ENCODE measurements around the gene IGF2BP2. TPM values are rescaled to one million over a fixed set of nuclear protein-coding genes. Genes with fewer than 3 reads are reported as not detected.
A peak's percentile ranks its signal among the peaks of the same experiment; 100 is the strongest.

Gene IGF2BP2
- total and polyA plus RNA-seq, 2 of the 13 experiments (the other 11 are each of a cell fraction or from before 2014, with no cell fraction given): 6.5 to 46.0 TPM

- no peak for TF ChIP-seq ZBTB7A (CRISPR knock-in tag; IDR thresholded peaks at IDR 0.05)
- TF ChIP-seq ZNF44 (CRISPR knock-in tag; IDR thresholded peaks at IDR 0.05): no peak
- TF ChIP-seq ZNF337 (CRISPR knock-in tag; IDR thresholded peaks at IDR 0.05; ENCODE audit: borderline replicate concordance, low read depth): no peak
- TF ChIP-seq THAP7 (CRISPR knock-in tag; IDR thresholded peaks at IDR 0.05): no peak
- no peak for TF ChIP-seq ADNP (CRISPR knock-in tag; IDR thresholded peaks at IDR 0.05)
Measured at GRCh38 chr3:185779461-185779860, 45.4 kb downstream of the IGF2BP2 start (continued).

- H3K4me3 ChIP-seq (replicated peaks in 1 of 3; ENCODE audit: insufficient read depth in 1 of 3, low read depth in 2 of 3, low read length in 3 of 3): no peak overlapping the region
- H3K27me3 ChIP-seq (ENCODE audit: control insufficient read depth in 1 of 2, insufficient read depth in 2 of 2, low read length in 2 of 2): no peaks in the 10 kb centered on the region
- peaks cover 2 to 10% of the 10 kb centered on the region in 2 experiments; a peak in 2 of 5 replicates for H3K36me3 ChIP-seq (replicated peaks in 1 of 2; ENCODE audit: control insufficient read depth in 1 of 2, insufficient read depth in 2 of 2, low read length in 2 of 2)
- H3K79me2 ChIP-seq (ENCODE audit: insufficient read depth, low read length): peaks cover 99% of the 10 kb centered on the region
- DNase-seq (ENCODE audit: low spot score) (no peak), FAIRE-seq (peak; percentile 40), ATAC-seq (peak; percentile 22; the same call in 1 of the 3 replicates)
- WGBS (ENCODE audit: low lambda C conversion rate): 96% methylated on average over 1 of the region's 1 CpG
- H2AFZ ChIP-seq (ENCODE audit: low read length): no peak overlapping the region
- H4K20me1 ChIP-seq (ENCODE audit: insufficient read depth, low read length): peaks cover 97% of the 10 kb centered on the region
- no peak overlapping the region for H3K27ac ChIP-seq (ENCODE audit: extremely low read length, insufficient read depth, low read length)
- no peak for TF ChIP-seq TCF12 (IDR thresholded peaks at IDR 0.05)
- no peak for TF ChIP-seq TCF12 (CRISPR knock-in tag; IDR thresholded peaks at IDR 0.05)
- TF ChIP-seq KLF12 (CRISPR knock-in tag; IDR thresholded peaks at IDR 0.05; ENCODE audit: borderline replicate concordance): no peak
- no peak for TF ChIP-seq FOXA1 (IDR thresholded peaks at IDR 0.05)
- TF ChIP-seq FOXA1 (CRISPR knock-in tag; IDR thresholded peaks at IDR 0.05): peak; percentile 42; the same call in 1 of the 2 replicates
- no peak for TF ChIP-seq ZBTB1 (CRISPR knock-in tag; IDR thresholded peaks at IDR 0.05; ENCODE audit: borderline replicate concordance)
- TF ChIP-seq FOXA3 (CRISPR knock-in tag; IDR thresholded peaks at IDR 0.05): peak; percentile 24; the same call in 1 of the 2 replicates
- no peaks in the 10 kb centered on the region for H3K9me3 ChIP-seq (ENCODE audit: low read length)
- ChIA-PET POLR2A (no interaction called here), CTCF (ENCODE audit: low intra/inter-chr PET ratio, low total read pairs) (no interaction called here)
- H3K4me2 ChIP-seq (ENCODE audit: low read depth, low read length): no peak overlapping the region
- peaks cover 68% of the 10 kb centered on the region for H3K4me1 ChIP-seq (ENCODE audit: insufficient read depth, low read length)
- H3K9ac ChIP-seq (ENCODE audit: insufficient read depth, low read depth, low read length): no peak overlapping the region
- in situ Hi-C loops (cut with HindIII; ENCODE audit: extremely low pct_ligation_motif_present, low pct_unique_long_range_greater_than_20kb) (no loop called here), intact Hi-C loops (cut with micrococcal nuclease; ENCODE audit: unreplicated experiment) (no loop called here)
- BruUV-seq (replicated peaks): no TSS peak
Measured at GRCh38 chr3:185778821-185779220, 46.0 kb downstream of the IGF2BP2 start.
